Cardiac muscle cell (in vitro differentiated cells and primary cell): ENCODE data around the gene HDAC4. TPM values are rescaled to one million over a fixed set of nuclear protein-coding genes. Genes with fewer than 3 reads are reported as not detected.

ENCODE experiments used
- DNase-seq, 2 donors: peaks; one replicate each; pipeline versions ENCODE4 v3.0.0 to v3.0.0-alpha.2; 2010 to 2017; ENCODE audit warnings: low read depth in 1 of 2, low spot score in 1 of 2
- H3K27ac ChIP-seq: fragments of 200-600 bp; sonication (generic); 2 replicates; pipeline ENCODE4 v1.5.1; 2016
- H3K27me3 ChIP-seq: fragments of 200-600 bp; sonication (generic); 2 replicates; pipeline ENCODE4 v1.6.0; 2016; ENCODE audit warnings: control low read depth
- H3K36me3 ChIP-seq: fragments of 200-600 bp; sonication (generic); 2 replicates; pipeline ENCODE4 v1.5.1; 2016; ENCODE audit warnings: control low read depth
- H3K4me1 ChIP-seq: fragments of 200-600 bp; sonication (generic); 2 replicates; pipeline ENCODE4 v1.8.1; 2017; ENCODE audit warnings: low read depth, mild to moderate bottlenecking, mixed run types
- H3K4me3 ChIP-seq: fragments of 200-600 bp; sonication (generic); 2 replicates; pipeline ENCODE4 v1.5.1; 2016; ENCODE audit warnings: mild to moderate bottlenecking
- H3K9me3 ChIP-seq: fragments of 200-600 bp; sonication (generic); 2 replicates; pipeline ENCODE4 v1.5.1; 2017; ENCODE audit warnings: low read depth, mild to moderate bottlenecking, control low read depth
- CTCF ChIP-seq: IDR thresholded peaks from 2 replicates; pipeline ENCODE4 v1.5.1; 2012; ENCODE audit warnings: low read depth, mild to moderate bottlenecking, low read length
- polyA plus RNA-seq: library from polyadenylated mRNA; unstranded; fragments of >200 nt; fragmentation: Nextera tagmentation; extraction: Ambion mirVana; gene quantifications from 2 replicates; pipeline ENCODE4 v1.2.1, GENCODE V29; 2016
- total RNA-seq: library from RNA; depleted of rRNA; stranded (reverse); fragments of >200 nt; gene quantifications from 2 replicates; pipeline ENCODE4 v1.2.3, GENCODE V29; 2016

HDAC4 gene
- total and polyA plus RNA-seq, 2 experiments from 2014 or later = 7.0 to 41.6 TPM

DNA sequence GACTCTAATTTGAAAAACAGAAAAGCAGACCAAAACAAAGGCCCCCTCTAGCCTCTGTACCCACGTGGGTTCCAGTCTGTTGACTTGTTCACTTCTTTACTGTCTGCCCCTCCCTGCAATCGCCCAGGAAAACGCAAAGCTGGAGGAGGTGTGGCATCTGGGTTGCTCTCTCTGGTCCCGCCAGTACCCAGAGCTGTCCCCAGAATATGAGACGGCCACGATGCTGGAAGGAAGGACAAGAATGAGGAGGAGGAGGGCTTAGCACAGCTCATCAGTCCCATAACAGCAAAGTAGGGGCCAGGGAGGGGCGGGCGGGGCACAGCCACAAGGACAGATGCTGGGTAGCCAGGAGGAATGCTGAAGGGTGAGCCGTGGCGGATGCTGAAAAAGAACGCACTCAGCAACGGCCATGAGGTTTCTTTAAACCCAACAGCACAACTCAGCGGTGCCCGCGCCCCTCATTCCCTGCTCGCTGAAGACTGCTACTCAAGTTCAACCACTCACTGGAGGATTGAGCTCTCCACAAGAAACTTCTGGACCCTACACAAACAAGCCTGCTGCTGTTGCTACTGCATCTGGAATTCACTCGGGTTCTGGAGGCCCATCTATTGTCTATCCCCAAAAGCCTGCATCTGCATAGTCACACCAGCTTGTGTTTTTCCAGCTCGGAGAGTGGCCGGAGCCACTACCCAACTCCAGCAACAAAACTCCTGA lies 187.7 kb downstream of the HDAC4 start:
- no peaks in the 10 kb centered on the region for H3K9me3 ChIP-seq
- TF ChIP-seq CTCF = no peak
- no peaks in the 10 kb centered on the region for H3K27me3 ChIP-seq
- no peaks in the 10 kb centered on the region for H3K36me3 ChIP-seq
- no peak for DNase-seq
- H3K27ac ChIP-seq = no peak overlapping the region
- no peak overlapping the region for H3K4me3 ChIP-seq
- no peaks in the 10 kb centered on the region for H3K4me1 ChIP-seq

GRCh38 chr2:239212121-239212928 lies 188.5 kb downstream of the HDAC4 start:
- no peak for DNase-seq
- H3K4me1 ChIP-seq = no peaks in the 10 kb centered on the region
- no peaks in the 10 kb centered on the region for H3K27me3 ChIP-seq
- H3K27ac ChIP-seq = no peak overlapping the region
- no peak for TF ChIP-seq CTCF
- no peaks in the 10 kb centered on the region for H3K36me3 ChIP-seq
- no peak overlapping the region for H3K4me3 ChIP-seq
- H3K9me3 ChIP-seq = no peaks in the 10 kb centered on the region

- no peak for TF ChIP-seq CTCF
Observed at GRCh38 chr2:239211396-239212094, 189.3 kb downstream of the HDAC4 start.

GRCh38 chr2:239209783-239210182 lies 191.0 kb downstream of the HDAC4 start:
- no peak for TF ChIP-seq CTCF
- Histone ChIP-seq H3K4me3 (no peak overlapping the region), H3K9me3 (no peaks in the 10 kb centered on the region), H3K27ac (no peak overlapping the region), H3K4me1 (no peaks in the 10 kb centered on the region), H3K36me3 (no peaks in the 10 kb centered on the region), H3K27me3 (no peaks in the 10 kb centered on the region)
- no peak for DNase-seq

More at GRCh38 chr2:239211396-239212094, 189.3 kb downstream of the HDAC4 start:
- no peaks in the 10 kb centered on the region for H3K27me3 ChIP-seq
- no peaks in the 10 kb centered on the region for H3K36me3 ChIP-seq
- H3K4me1 ChIP-seq = no peaks in the 10 kb centered on the region
- no peak overlapping the region for H3K4me3 ChIP-seq
- H3K27ac ChIP-seq = no peak overlapping the region
- no peak for DNase-seq
- no peaks in the 10 kb centered on the region for H3K9me3 ChIP-seq

GRCh38 chr2:239208465-239209180 lies 192.2 kb downstream of the HDAC4 start:
- H3K4me3 ChIP-seq = no peak overlapping the region

More at GRCh38 chr2:239208465-239209180, 192.2 kb downstream of the HDAC4 start:
- Histone ChIP-seq H3K9me3 (no peaks in the 10 kb centered on the region), H3K27ac (no peak overlapping the region), H3K4me1 (no peaks in the 10 kb centered on the region), H3K36me3 (no peaks in the 10 kb centered on the region), H3K27me3 (no peaks in the 10 kb centered on the region)
- TF ChIP-seq CTCF = no peak
- no peak for DNase-seq
